Hepatocyte (in vitro differentiated cells): ENCODE results near the gene ZFHX3. TPM values are rescaled to one million over a fixed set of nuclear protein-coding genes. Genes with fewer than 3 reads are reported as not detected.

Source experiments
- DNase-seq: peaks from one replicate; pipeline ENCODE4 v3.0.0-alpha.2; 2016; ENCODE audit warnings: low spot score
- H2AFZ ChIP-seq: fragments of 200-600 bp; sonication (generic); 2 replicates; pipeline ENCODE4 v1.6.0; 2016; ENCODE audit warnings: antibody characterized with exemption, mild to moderate bottlenecking
- H3K27ac ChIP-seq: fragments of 200-600 bp; sonication (generic); 2 replicates; pipeline ENCODE4 v1.5.1; 2016; ENCODE audit warnings: mild to moderate bottlenecking
- H3K27me3 ChIP-seq: fragments of 200-600 bp; sonication (generic); 2 replicates; pipeline ENCODE4 v1.6.1; 2016
- H3K36me3 ChIP-seq: fragments of 200-600 bp; sonication (generic); replicated peaks from 2 replicates; pipeline ENCODE4 v1.5.1; 2016; ENCODE audit warnings: low read depth; ENCODE audit not compliant: insufficient read depth
- H3K4me1 ChIP-seq: fragments of 200-600 bp; sonication (generic); 2 replicates; pipeline ENCODE4 v1.5.1; 2016; ENCODE audit warnings: mild to moderate bottlenecking, moderate library complexity; ENCODE audit not compliant: insufficient read depth
- H3K4me2 ChIP-seq: fragments of 200-600 bp; sonication (generic); 2 replicates; pipeline ENCODE4 v1.6.0; 2016
- H3K4me3 ChIP-seq: fragments of 200-600 bp; sonication (generic); 2 replicates; pipeline ENCODE4 v1.5.1; 2016; ENCODE audit warnings: mild to moderate bottlenecking
- H3K79me2 ChIP-seq: fragments of 200-600 bp; sonication (generic); 2 replicates; pipeline ENCODE4 v1.6.0; 2017; ENCODE audit warnings: mild to moderate bottlenecking
- H3K9me2 ChIP-seq: fragments of 200-600 bp; sonication (generic); replicated peaks from 2 replicates; pipeline ENCODE4 v1.6.0; 2017; ENCODE audit warnings: mild to moderate bottlenecking; ENCODE audit not compliant: insufficient read depth
- H3K9me3 ChIP-seq: fragments of 200-600 bp; sonication (generic); 2 replicates; pipeline ENCODE4 v1.5.1; 2016; ENCODE audit warnings: low read depth, mild to moderate bottlenecking
- H4K20me1 ChIP-seq: fragments of 200-600 bp; sonication (generic); 2 replicates; pipeline ENCODE4 v1.6.0; 2016; ENCODE audit warnings: mild to moderate bottlenecking; ENCODE audit not compliant: insufficient read depth, poor library complexity, severe bottlenecking
- EZH2 ChIP-seq: fragments of 200-600 bp; sonication (generic); IDR thresholded peaks from 2 replicates; pipeline ENCODE4 v1.6.1; 2016; ENCODE audit warnings: antibody characterized with exemption, mild to moderate bottlenecking, borderline replicate concordance
- EZH2phosphoT487 ChIP-seq: fragments of 200-600 bp; sonication (generic); IDR thresholded peaks from one replicate; pipeline ENCODE4 v1.6.1; 2018; ENCODE audit warnings: antibody characterized with exemption, mild to moderate bottlenecking, low read depth, moderate library complexity; ENCODE audit not compliant: unreplicated experiment, severe bottlenecking
- WGBS: methylation state at CpG from one replicate; pipeline ENCODE4 v1.1.6; 2016; ENCODE audit warnings: low lambda C conversion rate; ENCODE audit errors: missing lambda C conversion rate; 5-methylcytosine and 5-hydroxymethylcytosine counted together
- polyA plus RNA-seq: library from polyadenylated mRNA; unstranded; fragments of >200 nt; fragmentation: Nextera tagmentation; extraction: Ambion mirVana; gene quantifications from 2 replicates; pipeline ENCODE4 v1.2.1, GENCODE V29; 2016
- total RNA-seq: library from RNA; depleted of rRNA; stranded (reverse); fragments of >200 nt; gene quantifications from 2 replicates; pipeline ENCODE4 v1.2.3, GENCODE V29; 2014
- TF ChIP-seq, protein P1 (sequence below): fragments of 200-600 bp; sonication (generic); IDR thresholded peaks from 2 replicates; pipeline ENCODE4 v1.5.1; 2016; ENCODE audit warnings: antibody characterized with exemption, mild to moderate bottlenecking; ENCODE audit not compliant: poor library complexity

Gene ZFHX3
- total and polyA plus RNA-seq, 2 experiments from 2014 or later, result 6.4 to 11.6 TPM

DNA sequence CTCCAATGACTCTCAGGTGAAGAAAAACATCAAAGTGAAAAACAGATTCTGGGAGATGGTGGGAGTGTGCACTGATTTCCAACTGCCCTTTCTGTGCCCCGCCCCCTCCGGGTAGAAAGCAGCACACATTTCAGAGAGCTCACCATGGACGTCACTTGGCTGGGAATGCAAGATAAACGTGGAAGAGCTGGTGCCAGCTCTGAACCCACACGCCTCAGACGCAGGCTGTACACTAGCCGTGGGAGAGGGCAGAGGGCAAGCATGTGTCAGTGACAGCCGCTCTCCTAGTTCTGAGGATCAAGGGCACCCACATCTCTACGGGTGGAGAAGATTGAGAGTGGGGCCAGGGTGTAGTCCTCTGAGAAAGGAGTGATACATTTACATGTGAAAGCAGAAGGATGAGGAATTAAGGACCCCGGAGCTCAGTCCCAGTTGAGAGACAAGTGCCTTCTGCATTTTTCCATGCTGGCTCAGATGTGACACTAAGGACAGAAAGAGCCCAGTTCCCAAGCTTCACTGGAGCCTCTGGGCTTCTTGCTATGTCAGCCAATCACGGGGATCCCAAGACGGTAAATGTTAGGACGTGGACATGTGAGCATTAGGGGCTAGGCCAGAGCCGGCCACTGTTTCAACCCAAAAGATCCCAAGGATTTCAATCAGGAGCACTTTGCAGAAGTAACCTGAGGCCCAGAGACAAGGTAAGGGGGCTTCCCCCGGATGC, 101.3 kb downstream of the ZFHX3 start:
- Histone ChIP-seq H4K20me1 (no peaks in the 10 kb centered on the region), H3K9me3 (no peaks in the 10 kb centered on the region), H3K4me3 (no peak overlapping the region), H3K79me2 (peaks cover 89% of the 10 kb centered on the region), H3K27me3 (no peaks in the 10 kb centered on the region), H3K4me2 (no peak overlapping the region), H3K4me1 (peaks cover 17% of the 10 kb centered on the region), H3K36me3 (no peaks in the 10 kb centered on the region), H3K9me2 (no peaks in the 10 kb centered on the region), H3K27ac (peak overlapping the region; percentile 46), H2AFZ (no peak overlapping the region)
- TF ChIP-seq, protein P1, sequence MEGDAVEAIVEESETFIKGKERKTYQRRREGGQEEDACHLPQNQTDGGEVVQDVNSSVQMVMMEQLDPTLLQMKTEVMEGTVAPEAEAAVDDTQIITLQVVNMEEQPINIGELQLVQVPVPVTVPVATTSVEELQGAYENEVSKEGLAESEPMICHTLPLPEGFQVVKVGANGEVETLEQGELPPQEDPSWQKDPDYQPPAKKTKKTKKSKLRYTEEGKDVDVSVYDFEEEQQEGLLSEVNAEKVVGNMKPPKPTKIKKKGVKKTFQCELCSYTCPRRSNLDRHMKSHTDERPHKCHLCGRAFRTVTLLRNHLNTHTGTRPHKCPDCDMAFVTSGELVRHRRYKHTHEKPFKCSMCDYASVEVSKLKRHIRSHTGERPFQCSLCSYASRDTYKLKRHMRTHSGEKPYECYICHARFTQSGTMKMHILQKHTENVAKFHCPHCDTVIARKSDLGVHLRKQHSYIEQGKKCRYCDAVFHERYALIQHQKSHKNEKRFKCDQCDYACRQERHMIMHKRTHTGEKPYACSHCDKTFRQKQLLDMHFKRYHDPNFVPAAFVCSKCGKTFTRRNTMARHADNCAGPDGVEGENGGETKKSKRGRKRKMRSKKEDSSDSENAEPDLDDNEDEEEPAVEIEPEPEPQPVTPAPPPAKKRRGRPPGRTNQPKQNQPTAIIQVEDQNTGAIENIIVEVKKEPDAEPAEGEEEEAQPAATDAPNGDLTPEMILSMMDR, result no peak
- TF ChIP-seq EZH2, result no peak
- no peak for TF ChIP-seq EZH2phosphoT487
- DNase-seq, result no peak
- WGBS, result 86% methylated on average over 15 of the region's 15 CpGs

- Histone ChIP-seq H3K27me3 (no peaks in the 10 kb centered on the region), H3K36me3 (no peaks in the 10 kb centered on the region), H3K4me3 (no peak overlapping the region), H4K20me1 (no peaks in the 10 kb centered on the region), H3K9me3 (no peaks in the 10 kb centered on the region), H3K9me2 (no peaks in the 10 kb centered on the region), H3K27ac (no peak overlapping the region), H3K79me2 (peaks cover 89% of the 10 kb centered on the region), H2AFZ (no peak overlapping the region), H3K4me2 (no peak overlapping the region), H3K4me1 (peaks cover 17% of the 10 kb centered on the region)
- WGBS, result 83% methylated on average over 3 of the region's 3 CpGs
- DNase-seq, result no peak
- TF ChIP-seq EZH2phosphoT487, result no peak
- TF ChIP-seq EZH2, result no peak
- TF ChIP-seq, protein P1, result no peak
Observed at GRCh38 chr16:72946063-72946462, 101.9 kb downstream of the ZFHX3 start.

GRCh38 chr16:72945611-72946010, 102.3 kb downstream of the ZFHX3 start:
- DNase-seq, result no peak
- H2AFZ ChIP-seq, result no peak overlapping the region
- H3K4me2 ChIP-seq, result no peak overlapping the region
- H3K9me3 ChIP-seq, result no peaks in the 10 kb centered on the region
- H3K27ac ChIP-seq, result no peak overlapping the region
- WGBS, result 90% methylated on average over 8 of the region's 8 CpGs
- no peaks in the 10 kb centered on the region for H3K27me3 ChIP-seq
- H4K20me1 ChIP-seq, result no peaks in the 10 kb centered on the region
- H3K4me3 ChIP-seq, result no peak overlapping the region
- H3K36me3 ChIP-seq, result no peaks in the 10 kb centered on the region
- H3K4me1 ChIP-seq, result peaks cover 17% of the 10 kb centered on the region
- peaks cover 89% of the 10 kb centered on the region for H3K79me2 ChIP-seq
- H3K9me2 ChIP-seq, result no peaks in the 10 kb centered on the region
- TF ChIP-seq EZH2phosphoT487, result no peak
- no peak for TF ChIP-seq EZH2
- TF ChIP-seq, protein P1, result no peak
